Prostate gland (tissue), 2 donors: ENCODE results near the gene LARGE1.

Experiments used
- POLR2A ChIP-seq: fragments of 450-650 bp; IDR thresholded peaks from one replicate; pipeline ENCODE4 v1.6.1; 2016; ENCODE audit warnings: antibody characterized with exemption, mild to moderate bottlenecking
- TF ChIP-seq, protein P1 (sequence below), 4 experiments: fragments of 200-600 bp in 2 of 4; fragments of 450-650 bp in 2 of 4; sonication (generic) in 2 of 4; IDR thresholded peaks; 1 replicate in 3 of 4; 2 replicates in 1 of 4; pipeline ENCODE4 v1.5.1; 2016 to 2019; ENCODE audit warnings: antibody characterized with exemption in 4 of 4, mild to moderate bottlenecking in 2 of 4, moderate library complexity in 2 of 4

DNA sequence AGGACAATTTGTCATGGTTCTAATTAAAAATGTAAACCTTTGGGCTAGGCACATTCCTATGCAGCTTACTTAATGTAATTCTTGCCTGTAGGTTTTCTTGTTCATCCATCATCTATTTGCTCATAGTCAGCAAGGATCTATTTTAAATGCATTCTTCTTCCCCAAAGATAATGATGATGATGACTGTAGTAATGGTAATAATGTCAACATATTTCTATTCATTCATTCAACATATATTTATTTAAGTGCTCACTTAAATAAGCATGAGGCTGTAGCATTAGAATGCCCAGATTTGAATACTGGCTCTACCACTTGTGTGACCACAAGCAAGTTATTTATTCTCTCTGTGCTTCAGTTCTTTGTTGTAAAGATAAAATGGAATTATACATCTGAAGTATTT lies 692.5 kb downstream of the LARGE1 start:
- no peak for TF ChIP-seq POLR2A
- TF ChIP-seq, protein P1, sequence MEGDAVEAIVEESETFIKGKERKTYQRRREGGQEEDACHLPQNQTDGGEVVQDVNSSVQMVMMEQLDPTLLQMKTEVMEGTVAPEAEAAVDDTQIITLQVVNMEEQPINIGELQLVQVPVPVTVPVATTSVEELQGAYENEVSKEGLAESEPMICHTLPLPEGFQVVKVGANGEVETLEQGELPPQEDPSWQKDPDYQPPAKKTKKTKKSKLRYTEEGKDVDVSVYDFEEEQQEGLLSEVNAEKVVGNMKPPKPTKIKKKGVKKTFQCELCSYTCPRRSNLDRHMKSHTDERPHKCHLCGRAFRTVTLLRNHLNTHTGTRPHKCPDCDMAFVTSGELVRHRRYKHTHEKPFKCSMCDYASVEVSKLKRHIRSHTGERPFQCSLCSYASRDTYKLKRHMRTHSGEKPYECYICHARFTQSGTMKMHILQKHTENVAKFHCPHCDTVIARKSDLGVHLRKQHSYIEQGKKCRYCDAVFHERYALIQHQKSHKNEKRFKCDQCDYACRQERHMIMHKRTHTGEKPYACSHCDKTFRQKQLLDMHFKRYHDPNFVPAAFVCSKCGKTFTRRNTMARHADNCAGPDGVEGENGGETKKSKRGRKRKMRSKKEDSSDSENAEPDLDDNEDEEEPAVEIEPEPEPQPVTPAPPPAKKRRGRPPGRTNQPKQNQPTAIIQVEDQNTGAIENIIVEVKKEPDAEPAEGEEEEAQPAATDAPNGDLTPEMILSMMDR (IDR thresholded peaks at IDR 0.05), result no peak
